Activated T-cell treated with anti-CD3 and anti-CD28 coated beads, Interleukin-2, amount 50 U/mL, for 24 hours (primary cell): ENCODE measurements around the gene KIF1A.

Experiments
- DNase-seq: peaks from one replicate; pipeline ENCODE4 v3.0.0-alpha.2; 2020
- H3K27ac Mint-ChIP-seq: 2 replicates; pipeline ENCODE4 v1.8.0; 2020; ENCODE audit warnings: mild to moderate bottlenecking, mixed read lengths
- H3K27me3 Mint-ChIP-seq: 2 replicates; pipeline ENCODE4 v1.8.0; 2020; ENCODE audit warnings: mixed read lengths
- H3K36me3 Mint-ChIP-seq: 2 replicates; pipeline ENCODE4 v1.8.0; 2020; ENCODE audit warnings: low read depth, mixed read lengths
- H3K4me1 Mint-ChIP-seq: 2 replicates; pipeline ENCODE4 v1.8.0; 2020; ENCODE audit warnings: low read depth, mixed read lengths
- H3K4me3 Mint-ChIP-seq: 2 replicates; pipeline ENCODE4 v1.8.0; 2020; ENCODE audit warnings: mild to moderate bottlenecking, moderate library complexity, mixed read lengths
- H3K9me3 Mint-ChIP-seq: 2 replicates; pipeline ENCODE4 v1.8.0; 2020; ENCODE audit warnings: mixed read lengths

The KIF1A gene

GRCh38 chr2:240765007-240765406 is 55.0 kb downstream of the KIF1A start:
- Mint-ChIP-seq H3K4me1 (no peaks in the 10 kb centered on the region), H3K36me3 (no peaks in the 10 kb centered on the region), H3K27me3 (no peaks in the 10 kb centered on the region), H3K9me3 (no peaks in the 10 kb centered on the region), H3K27ac (no peak overlapping the region), H3K4me3 (no peak overlapping the region)
- no peak for DNase-seq

GRCh38 chr2:240764605-240765004 is 55.4 kb downstream of the KIF1A start:
- H3K9me3 Mint-ChIP-seq = no peaks in the 10 kb centered on the region
- no peak overlapping the region for H3K27ac Mint-ChIP-seq
- no peaks in the 10 kb centered on the region for H3K36me3 Mint-ChIP-seq
- DNase-seq = no peak
- H3K4me3 Mint-ChIP-seq = no peak overlapping the region
- H3K27me3 Mint-ChIP-seq = no peaks in the 10 kb centered on the region
- H3K4me1 Mint-ChIP-seq = peaks cover 1% of the 10 kb centered on the region

DNA sequence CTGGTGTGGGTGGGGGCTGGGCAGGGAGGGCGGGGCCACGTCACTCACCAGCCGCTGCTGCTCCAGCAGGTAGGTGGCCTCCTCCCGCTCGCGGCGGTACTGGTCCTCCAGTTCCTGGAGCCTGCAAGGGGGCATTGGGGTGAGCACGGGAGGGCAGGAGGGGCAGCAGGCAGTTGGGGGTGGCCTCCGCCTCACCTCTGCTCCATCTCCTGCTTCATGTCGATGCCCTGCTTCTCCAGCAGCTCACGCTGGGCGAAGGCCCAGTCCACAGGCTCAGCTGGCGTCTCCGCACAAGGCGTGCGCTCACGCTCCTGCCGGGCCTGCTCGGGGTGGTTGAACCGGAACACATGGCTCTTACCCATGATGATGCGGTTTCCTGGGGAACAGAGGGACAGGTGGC is 57.0 kb downstream of the KIF1A start:
- H3K4me3 Mint-ChIP-seq = no peak overlapping the region
- H3K27ac Mint-ChIP-seq = no peak overlapping the region
- H3K9me3 Mint-ChIP-seq = no peaks in the 10 kb centered on the region
- no peaks in the 10 kb centered on the region for H3K36me3 Mint-ChIP-seq
- H3K4me1 Mint-ChIP-seq = peaks cover 10% of the 10 kb centered on the region
- no peaks in the 10 kb centered on the region for H3K27me3 Mint-ChIP-seq
- DNase-seq = no peak

- DNase-seq = no peak
- Mint-ChIP-seq H3K4me1 (peaks cover 10% of the 10 kb centered on the region), H3K9me3 (no peaks in the 10 kb centered on the region), H3K27me3 (no peaks in the 10 kb centered on the region), H3K27ac (no peak overlapping the region), H3K4me3 (no peak overlapping the region), H3K36me3 (no peaks in the 10 kb centered on the region)
Observed at GRCh38 chr2:240762249-240762648, 57.8 kb downstream of the KIF1A start.

GRCh38 chr2:240760576-240761246 is 59.3 kb downstream of the KIF1A start:
- DNase-seq = no peak
- Mint-ChIP-seq H3K27ac (no peak overlapping the region), H3K27me3 (no peaks in the 10 kb centered on the region), H3K4me1 (peaks cover 10% of the 10 kb centered on the region), H3K9me3 (no peaks in the 10 kb centered on the region), H3K36me3 (no peaks in the 10 kb centered on the region), H3K4me3 (no peak overlapping the region)

DNA sequence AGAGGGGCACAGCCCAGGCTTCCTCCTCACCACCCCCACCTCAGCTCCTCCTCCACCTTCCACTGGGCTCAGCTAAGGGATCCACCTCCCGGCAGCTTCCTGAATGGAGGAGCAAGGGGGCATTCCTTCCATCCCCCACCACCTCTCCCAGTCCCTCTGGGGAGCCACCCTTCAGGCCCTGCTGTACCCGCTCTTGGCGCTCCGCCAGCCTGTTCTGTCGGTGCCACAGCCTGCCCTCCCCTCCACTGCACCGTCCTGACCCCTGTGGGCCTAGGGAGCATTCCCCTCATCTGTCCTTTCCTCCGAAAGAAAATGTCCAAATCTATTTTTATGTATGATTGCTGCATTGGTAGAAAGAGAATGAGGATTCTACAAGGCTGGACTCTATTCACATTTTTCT is 59.9 kb downstream of the KIF1A start:
- no peak for DNase-seq
- Mint-ChIP-seq H3K4me3 (no peak overlapping the region), H3K36me3 (no peaks in the 10 kb centered on the region), H3K27ac (no peak overlapping the region), H3K4me1 (peaks cover 10% of the 10 kb centered on the region), H3K9me3 (no peaks in the 10 kb centered on the region), H3K27me3 (no peaks in the 10 kb centered on the region)

GRCh38 chr2:240759459-240759858 is 60.6 kb downstream of the KIF1A start:
- Mint-ChIP-seq H3K27me3 (no peaks in the 10 kb centered on the region), H3K4me1 (peaks cover 10% of the 10 kb centered on the region), H3K36me3 (no peaks in the 10 kb centered on the region), H3K9me3 (no peaks in the 10 kb centered on the region), H3K27ac (peak overlapping the region; percentile 45), H3K4me3 (no peak overlapping the region)
- DNase-seq = peak; percentile 37

GRCh38 chr2:240757086-240757614 is 62.9 kb downstream of the KIF1A start:
- DNase-seq = no peak
- no peak overlapping the region for H3K27ac Mint-ChIP-seq
- no peaks in the 10 kb centered on the region for H3K9me3 Mint-ChIP-seq
- H3K4me1 Mint-ChIP-seq = peaks cover 10% of the 10 kb centered on the region
- H3K4me3 Mint-ChIP-seq = no peak overlapping the region
- H3K27me3 Mint-ChIP-seq = no peaks in the 10 kb centered on the region
- no peaks in the 10 kb centered on the region for H3K36me3 Mint-ChIP-seq

GRCh38 chr2:240752209-240752608 is 67.8 kb downstream of the KIF1A start:
- no peak for DNase-seq
- no peaks in the 10 kb centered on the region for H3K4me1 Mint-ChIP-seq
- H3K4me3 Mint-ChIP-seq = no peak overlapping the region
- no peak overlapping the region for H3K27ac Mint-ChIP-seq
- H3K36me3 Mint-ChIP-seq = no peaks in the 10 kb centered on the region
- H3K27me3 Mint-ChIP-seq = no peaks in the 10 kb centered on the region
- H3K9me3 Mint-ChIP-seq = no peaks in the 10 kb centered on the region

DNA sequence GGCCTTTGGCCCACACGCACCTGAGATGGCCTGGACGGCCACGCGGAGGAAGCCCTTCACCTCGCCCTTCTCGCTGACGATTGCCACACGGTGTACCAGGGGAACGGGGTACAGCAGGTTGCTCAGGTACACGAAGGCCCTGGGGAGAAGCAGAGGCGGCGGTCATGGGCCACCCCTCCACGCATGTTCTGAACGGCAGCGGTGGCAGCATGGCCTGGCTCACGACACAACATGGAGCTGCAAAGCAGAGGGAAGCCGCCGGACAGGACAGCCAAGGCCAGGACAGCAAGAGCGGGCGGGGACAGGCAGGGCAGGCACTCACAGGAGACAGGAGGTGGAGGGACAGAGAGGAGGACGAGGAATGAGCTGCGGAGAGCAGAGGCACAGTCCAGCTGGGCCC is 69.6 kb downstream of the KIF1A start:
- H3K9me3 Mint-ChIP-seq = no peaks in the 10 kb centered on the region
- H3K4me1 Mint-ChIP-seq = no peaks in the 10 kb centered on the region
- no peak overlapping the region for H3K27ac Mint-ChIP-seq
- no peaks in the 10 kb centered on the region for H3K27me3 Mint-ChIP-seq
- DNase-seq = no peak
- no peak overlapping the region for H3K4me3 Mint-ChIP-seq
- H3K36me3 Mint-ChIP-seq = no peaks in the 10 kb centered on the region

GRCh38 chr2:240749516-240749915 is 70.5 kb downstream of the KIF1A start:
- no peaks in the 10 kb centered on the region for H3K27me3 Mint-ChIP-seq
- no peaks in the 10 kb centered on the region for H3K36me3 Mint-ChIP-seq
- H3K27ac Mint-ChIP-seq = no peak overlapping the region
- no peaks in the 10 kb centered on the region for H3K9me3 Mint-ChIP-seq
- DNase-seq = no peak
- H3K4me3 Mint-ChIP-seq = no peak overlapping the region
- no peaks in the 10 kb centered on the region for H3K4me1 Mint-ChIP-seq

GRCh38 chr2:240747256-240747655 is 72.8 kb downstream of the KIF1A start:
- no peak for DNase-seq
- Mint-ChIP-seq H3K36me3 (no peaks in the 10 kb centered on the region), H3K27me3 (no peaks in the 10 kb centered on the region), H3K9me3 (no peaks in the 10 kb centered on the region), H3K4me1 (no peaks in the 10 kb centered on the region), H3K27ac (no peak overlapping the region), H3K4me3 (no peak overlapping the region)

DNA sequence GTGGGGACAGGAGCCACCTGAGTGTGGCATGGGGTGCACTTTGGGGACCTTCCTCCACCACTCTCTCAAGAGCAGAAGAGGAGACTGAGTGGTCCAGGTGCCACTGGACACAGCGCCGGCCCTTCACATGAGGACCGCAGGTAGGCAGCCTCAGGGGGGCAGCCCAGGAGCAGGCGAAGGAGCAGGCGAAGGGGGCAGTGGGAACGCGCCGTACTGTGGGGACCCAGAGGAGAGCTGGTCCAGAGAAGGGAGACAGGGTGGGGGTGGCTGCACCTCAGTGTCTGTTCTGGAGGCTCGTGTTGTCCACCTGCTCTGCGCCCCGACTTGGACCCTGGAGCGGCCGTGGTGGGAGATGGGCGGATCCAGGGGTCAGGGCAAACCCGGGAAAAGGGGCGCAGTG is 73.3 kb downstream of the KIF1A start:
- Mint-ChIP-seq H3K36me3 (no peaks in the 10 kb centered on the region), H3K4me3 (no peak overlapping the region), H3K4me1 (no peaks in the 10 kb centered on the region), H3K27ac (no peak overlapping the region), H3K9me3 (no peaks in the 10 kb centered on the region), H3K27me3 (no peaks in the 10 kb centered on the region)
- DNase-seq = no peak

GRCh38 chr2:240745962-240746361 is 74.1 kb downstream of the KIF1A start:
- no peaks in the 10 kb centered on the region for H3K9me3 Mint-ChIP-seq

DNA sequence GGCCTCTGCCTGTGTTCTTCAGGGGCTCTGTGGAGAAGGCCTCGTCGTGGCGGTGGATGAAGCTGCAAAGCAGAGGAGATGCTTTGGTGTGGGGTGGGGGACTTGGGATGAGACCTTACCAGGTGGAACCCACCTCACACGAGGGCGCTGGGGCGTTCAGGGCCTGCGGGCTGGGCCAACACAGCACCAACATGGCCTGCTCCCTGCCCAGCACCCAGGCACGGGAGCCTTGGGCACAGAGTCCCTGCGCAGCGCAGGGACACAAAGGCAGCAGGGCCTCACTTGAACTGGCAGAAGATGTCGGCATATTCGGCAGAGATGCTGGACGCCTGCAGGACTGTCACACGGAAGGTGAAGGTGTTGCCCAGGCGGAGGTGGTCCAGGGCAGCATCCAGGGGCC is 74.6 kb downstream of the KIF1A start:
- DNase-seq = no peak
- Mint-ChIP-seq H3K27ac (no peak overlapping the region), H3K4me1 (no peaks in the 10 kb centered on the region), H3K9me3 (no peaks in the 10 kb centered on the region), H3K36me3 (no peaks in the 10 kb centered on the region), H3K4me3 (no peak overlapping the region), H3K27me3 (no peaks in the 10 kb centered on the region)

More at GRCh38 chr2:240745962-240746361, 74.1 kb downstream of the KIF1A start:
- Mint-ChIP-seq H3K4me1 (no peaks in the 10 kb centered on the region), H3K27ac (no peak overlapping the region), H3K36me3 (no peaks in the 10 kb centered on the region), H3K27me3 (no peaks in the 10 kb centered on the region), H3K4me3 (no peak overlapping the region)
- DNase-seq = no peak
